ENCODE measurements around the gene CAMK1D.
"Not testable (repeated sequence)": the region's sequence is repeated elsewhere in the genome, so short reads cannot be mapped to it uniquely, and the experiment has no call there.

Gene CAMK1D

GRCh38 chr10:12340937-12341336, 8.4 kb upstream of the CAMK1D start:
- DNase-seq: no peak

- DNase-seq: no peak
Measured at GRCh38 chr10:12341526-12341925, 7.8 kb upstream of the CAMK1D start.

- no peak for DNase-seq
Measured at GRCh38 chr10:12344375-12345110, 4.8 kb upstream of the CAMK1D start.

GRCh38 chr10:12346707-12347106, 2.6 kb upstream of the CAMK1D start:
- no peak for DNase-seq

GRCh38 chr10:12348294-12348869, 965 bp upstream of the CAMK1D start:
- no peak for DNase-seq

GRCh38 chr10:12349629-12350166, 351 bp downstream of the CAMK1D start:
- no peak for DNase-seq

- peak; percentile 30 for DNase-seq
Measured at GRCh38 chr10:12350167-12350872, 973 bp downstream of the CAMK1D start.

- no peak for DNase-seq
Measured at GRCh38 chr10:12350925-12351324, 1.6 kb downstream of the CAMK1D start.

GRCh38 chr10:12351447-12351846, 2.1 kb downstream of the CAMK1D start:
- DNase-seq: no peak

GRCh38 chr10:12351889-12352288, 2.5 kb downstream of the CAMK1D start:
- no peak for DNase-seq

GRCh38 chr10:12353399-12354242, 4.3 kb downstream of the CAMK1D start:
- no peak for DNase-seq

GRCh38 chr10:12354696-12355095, 5.3 kb downstream of the CAMK1D start:
- DNase-seq: not testable (repeated sequence)

- DNase-seq: no peak
Measured at GRCh38 chr10:12355384-12355783, 6.0 kb downstream of the CAMK1D start.

- no peak for DNase-seq
Measured at GRCh38 chr10:12357525-12358151, 8.3 kb downstream of the CAMK1D start.

GRCh38 chr10:12358863-12359564, 9.7 kb downstream of the CAMK1D start:
- DNase-seq: no peak

- no peak for DNase-seq
Measured at GRCh38 chr10:12360461-12360860, 11.1 kb downstream of the CAMK1D start.

GRCh38 chr10:12361115-12361514, 11.8 kb downstream of the CAMK1D start:
- not testable (repeated sequence) for DNase-seq

GRCh38 chr10:12364559-12364958, 15.2 kb downstream of the CAMK1D start:
- no peak for DNase-seq

GRCh38 chr10:12367272-12367671, 17.9 kb downstream of the CAMK1D start:
- DNase-seq: no peak

GRCh38 chr10:12369982-12370381, 20.6 kb downstream of the CAMK1D start:
- DNase-seq: no peak

- no peak for DNase-seq
Measured at GRCh38 chr10:12372846-12373245, 23.5 kb downstream of the CAMK1D start.

- no peak for DNase-seq
Measured at GRCh38 chr10:12375076-12375504, 25.7 kb downstream of the CAMK1D start.

Measured in effector CD8-positive, alpha-beta T cell (primary cell).